Esophagus squamous epithelium (tissue), 4 donors: Measurements from ENCODE around the gene FSHR.

Source experiments
- POLR2A ChIP-seq, 4 donors: fragments of 450-650 bp; IDR thresholded peaks; one replicate each; pipeline ENCODE4 v1.6.1; 2017; ENCODE audit warnings: antibody characterized with exemption in 4 of 4, mild to moderate bottlenecking in 4 of 4, moderate library complexity in 3 of 4
- TF ChIP-seq, protein P1 (sequence below), 6 experiments: fragments of 450-650 bp in 4 of 6; fragments of 200-600 bp in 2 of 6; sonication (generic) in 2 of 6; IDR thresholded peaks; one replicate each; pipeline ENCODE4 v1.5.1; 2016 to 2019; ENCODE audit warnings: antibody characterized with exemption in 6 of 6, mild to moderate bottlenecking in 4 of 6, moderate library complexity in 4 of 6

DNA sequence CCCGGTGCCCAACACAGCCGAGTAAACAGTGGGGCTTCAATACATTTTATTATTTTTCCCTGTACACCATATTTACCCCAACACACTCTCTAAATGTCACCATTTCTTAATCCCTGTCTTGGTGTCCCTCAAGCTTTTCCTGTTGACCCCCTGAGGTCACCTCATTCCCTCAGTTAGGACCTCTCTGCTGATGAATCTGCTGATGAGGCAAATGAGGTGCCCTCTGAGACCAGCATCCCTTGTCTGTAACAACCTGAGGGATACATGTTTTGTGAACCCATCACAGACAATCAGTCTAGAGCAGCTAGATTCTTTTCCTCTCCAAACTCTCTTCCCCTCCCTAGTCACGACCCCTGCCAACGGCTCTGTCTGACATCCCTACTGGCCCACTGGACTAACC, 127.6 kb downstream of the FSHR start:
- TF ChIP-seq, protein P1, sequence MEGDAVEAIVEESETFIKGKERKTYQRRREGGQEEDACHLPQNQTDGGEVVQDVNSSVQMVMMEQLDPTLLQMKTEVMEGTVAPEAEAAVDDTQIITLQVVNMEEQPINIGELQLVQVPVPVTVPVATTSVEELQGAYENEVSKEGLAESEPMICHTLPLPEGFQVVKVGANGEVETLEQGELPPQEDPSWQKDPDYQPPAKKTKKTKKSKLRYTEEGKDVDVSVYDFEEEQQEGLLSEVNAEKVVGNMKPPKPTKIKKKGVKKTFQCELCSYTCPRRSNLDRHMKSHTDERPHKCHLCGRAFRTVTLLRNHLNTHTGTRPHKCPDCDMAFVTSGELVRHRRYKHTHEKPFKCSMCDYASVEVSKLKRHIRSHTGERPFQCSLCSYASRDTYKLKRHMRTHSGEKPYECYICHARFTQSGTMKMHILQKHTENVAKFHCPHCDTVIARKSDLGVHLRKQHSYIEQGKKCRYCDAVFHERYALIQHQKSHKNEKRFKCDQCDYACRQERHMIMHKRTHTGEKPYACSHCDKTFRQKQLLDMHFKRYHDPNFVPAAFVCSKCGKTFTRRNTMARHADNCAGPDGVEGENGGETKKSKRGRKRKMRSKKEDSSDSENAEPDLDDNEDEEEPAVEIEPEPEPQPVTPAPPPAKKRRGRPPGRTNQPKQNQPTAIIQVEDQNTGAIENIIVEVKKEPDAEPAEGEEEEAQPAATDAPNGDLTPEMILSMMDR (IDR thresholded peaks at IDR 0.05): no peak
- no peak for TF ChIP-seq POLR2A (IDR thresholded peaks at IDR 0.05)
